Esophagus (tissue), 2 donors: ENCODE measurements around the gene ROR1. TPM values are rescaled to one million over a fixed set of nuclear protein-coding genes. Genes with fewer than 3 reads are reported as not detected.

Experiments
- H3K27ac ChIP-seq, 2 donors: one replicate each; pipeline ENCODE4 v1.5.1; 2013; ENCODE audit warnings: low read depth in 2 of 2, mild to moderate bottlenecking in 2 of 2, inconsistent platforms in 1 of 2, low read length in 1 of 2, moderate library complexity in 1 of 2
- H3K27me3 ChIP-seq, 2 donors: one replicate each; pipeline ENCODE4 v1.6.1; 2013; ENCODE audit warnings: low read length in 2 of 2, control low read depth in 1 of 2, mild to moderate bottlenecking in 1 of 2; ENCODE audit not compliant: insufficient read depth in 2 of 2, control insufficient read depth in 1 of 2
- H3K36me3 ChIP-seq, 2 donors: one replicate each; pipeline ENCODE4 v1.6.1; 2013; ENCODE audit warnings: low read length in 1 of 2; ENCODE audit not compliant: control insufficient read depth in 2 of 2, insufficient read depth in 2 of 2
- H3K4me1 ChIP-seq, 2 donors: one replicate each; pipeline ENCODE4 v1.6.1; 2013; ENCODE audit warnings: low read length in 1 of 2; ENCODE audit not compliant: control insufficient read depth in 2 of 2, insufficient read depth in 2 of 2
- H3K4me3 ChIP-seq, 2 donors: one replicate each; pipeline ENCODE4 v1.5.1; 2013; ENCODE audit warnings: low read length in 2 of 2, mild to moderate bottlenecking in 2 of 2, low read depth in 1 of 2, moderate library complexity in 1 of 2
- H3K9me3 ChIP-seq, 2 donors: one replicate each; pipeline ENCODE4 v1.6.1; 2013; ENCODE audit warnings: mild to moderate bottlenecking in 2 of 2, low read depth in 1 of 2, low read length in 1 of 2, moderate library complexity in 1 of 2; ENCODE audit not compliant: control insufficient read depth in 2 of 2, insufficient read depth in 1 of 2
- WGBS, 2 donors: extraction: QIAGEN DNeasy Blood & Tissue Kit; methylation state at CpG; one replicate each; pipeline ENCODE4 v1.1.7; 2013; 5-methylcytosine and 5-hydroxymethylcytosine counted together
- polyA plus RNA-seq, 2 donors: library from polyadenylated mRNA; stranded (reverse); fragments of 200-250 nt; gene quantifications; one replicate each; pipeline ENCODE4 v1.2.3, GENCODE V29; 2013
- donor health status: healthy with polysubstance abuse.
- donor health status: Bipolar disorder and iron deficiency.

Gene ROR1
- polyA plus RNA-seq, 2 donors = 1.1 to 1.9 TPM

- 84 to 93% methylated on average over 10 of the region's 10 CpGs for WGBS, 2 donors
Measured at GRCh38 chr1:64139877-64140276, 366.1 kb downstream of the ROR1 start.

DNA sequence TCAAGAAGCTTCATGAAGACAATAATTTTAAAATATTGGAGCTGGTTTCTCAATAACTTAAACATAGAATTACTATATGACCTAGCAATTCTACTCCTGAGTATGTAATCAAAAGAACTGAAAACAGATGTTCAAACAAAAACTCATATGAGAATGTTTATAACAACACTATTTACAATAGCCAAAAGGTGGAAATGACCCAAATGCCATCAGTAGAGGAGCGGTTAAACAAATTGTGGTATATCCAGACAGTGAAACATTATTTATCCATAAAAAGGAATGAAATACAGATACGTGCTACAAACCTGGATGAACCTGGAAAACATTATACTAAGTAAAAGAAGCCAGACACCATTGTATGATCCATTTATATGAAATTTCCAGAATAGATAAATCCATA is 366.8 kb downstream of the ROR1 start:
- Histone ChIP-seq H3K4me3 (no peak overlapping the region), H3K27ac (no peak overlapping the region), H3K9me3 (no peaks in the 10 kb centered on the region), H3K27me3 (no peaks in the 10 kb centered on the region), H3K36me3 (peaks cover 0 to 3% of the 10 kb centered on the region in 2 donors), H3K4me1 (no peaks in the 10 kb centered on the region)
- WGBS, 2 donors = 65 to 95% methylated on average over 2 of the region's 2 CpGs

More at GRCh38 chr1:64139877-64140276, 366.1 kb downstream of the ROR1 start:
- no peaks in the 10 kb centered on the region for H3K4me1 ChIP-seq
- H3K27ac ChIP-seq = no peak overlapping the region
- H3K4me3 ChIP-seq = no peak overlapping the region
- H3K36me3 ChIP-seq = peaks cover 0 to 3% of the 10 kb centered on the region in 2 donors
- no peaks in the 10 kb centered on the region for H3K27me3 ChIP-seq
- H3K9me3 ChIP-seq = no peaks in the 10 kb centered on the region

GRCh38 chr1:64147045-64147724 is 373.4 kb downstream of the ROR1 start:
- H3K9me3 ChIP-seq = no peaks in the 10 kb centered on the region
- H3K4me3 ChIP-seq = no peak overlapping the region
- 86 to 87% methylated on average over 5 of the region's 5 CpGs for WGBS, 2 donors
- peaks cover 0 to 3% of the 10 kb centered on the region in 2 donors for H3K36me3 ChIP-seq
- no peak overlapping the region for H3K27ac ChIP-seq
- no peaks in the 10 kb centered on the region for H3K4me1 ChIP-seq
- H3K27me3 ChIP-seq = no peaks in the 10 kb centered on the region

DNA sequence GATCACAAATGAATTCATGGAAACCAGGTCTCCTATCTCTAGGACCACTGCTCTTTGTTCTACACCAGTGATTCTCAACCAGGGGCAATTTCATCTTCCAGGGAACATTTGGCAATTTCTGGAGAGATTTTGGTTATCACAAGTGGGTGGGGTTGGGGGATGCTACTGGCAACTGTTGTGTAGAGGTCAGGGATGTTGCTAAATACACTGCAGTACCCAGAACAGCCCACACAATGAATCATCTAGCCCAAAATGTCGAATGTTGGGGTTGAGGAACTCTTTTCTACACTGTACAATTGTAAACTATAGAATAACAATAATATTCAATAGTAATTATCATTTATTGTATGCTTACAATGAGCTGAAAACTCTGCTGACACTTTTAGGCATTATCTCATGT is 373.9 kb downstream of the ROR1 start:
- H3K4me1 ChIP-seq = no peaks in the 10 kb centered on the region
- H3K4me3 ChIP-seq = no peak overlapping the region
- H3K27me3 ChIP-seq = no peaks in the 10 kb centered on the region
- peaks cover 0 to 2% of the 10 kb centered on the region in 2 donors for H3K36me3 ChIP-seq
- no peaks in the 10 kb centered on the region for H3K9me3 ChIP-seq
- no peak overlapping the region for H3K27ac ChIP-seq
- WGBS, 2 donors = 53 to 61% methylated on average over 1 of the region's 1 CpG

DNA sequence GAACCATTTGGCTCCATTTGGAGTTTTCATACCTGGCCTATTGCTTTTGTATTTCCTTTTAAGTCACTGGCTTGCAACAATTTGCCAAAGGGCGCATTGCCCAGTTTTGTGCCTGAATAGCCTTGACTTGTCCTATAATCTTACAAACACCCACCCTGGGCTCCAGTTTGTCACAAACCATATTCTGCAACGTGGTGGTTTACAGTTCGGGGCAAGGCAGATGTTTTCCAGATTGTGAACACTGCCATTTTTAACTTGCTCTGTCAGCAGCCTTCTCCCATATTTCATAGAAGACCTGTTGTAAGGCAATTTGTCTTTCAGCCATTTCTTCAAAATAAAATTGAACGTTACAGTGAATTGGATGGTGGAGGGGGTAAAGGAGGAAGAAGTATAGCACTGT is 376.4 kb downstream of the ROR1 start:
- no peaks in the 10 kb centered on the region for H3K27me3 ChIP-seq
- H3K4me3 ChIP-seq = no peak overlapping the region
- no peaks in the 10 kb centered on the region for H3K9me3 ChIP-seq
- no peaks in the 10 kb centered on the region for H3K4me1 ChIP-seq
- no peak overlapping the region for H3K27ac ChIP-seq
- H3K36me3 ChIP-seq = no peaks in the 10 kb centered on the region
- 63 to 65% methylated on average over 4 of the region's 4 CpGs for WGBS, 2 donors

DNA sequence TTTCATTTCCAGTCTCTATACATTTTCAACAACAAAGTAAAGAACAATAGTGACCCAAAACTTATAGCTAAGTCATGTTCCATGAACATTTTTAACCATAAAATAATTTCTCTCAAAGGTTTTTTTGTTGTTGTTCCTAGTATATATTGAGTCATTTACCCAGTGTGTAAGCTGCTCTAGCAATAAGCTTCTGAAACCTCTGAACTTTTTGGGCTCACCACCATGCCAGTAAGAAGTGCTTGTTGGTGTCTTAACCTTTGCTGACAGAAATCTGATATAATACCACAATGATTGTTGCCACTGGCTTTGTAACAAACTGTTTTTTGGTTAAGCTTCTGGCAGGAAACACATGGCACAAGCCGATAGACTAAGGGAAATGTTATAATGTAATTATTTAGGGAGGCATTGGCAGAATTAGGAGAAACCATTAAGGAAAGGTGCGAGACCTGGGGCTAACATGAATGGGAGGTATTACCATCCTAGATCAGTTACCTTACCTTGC is 377.0 kb downstream of the ROR1 start:
- Histone ChIP-seq H3K36me3 (no peaks in the 10 kb centered on the region), H3K27me3 (no peaks in the 10 kb centered on the region), H3K9me3 (no peaks in the 10 kb centered on the region), H3K27ac (no peak overlapping the region), H3K4me3 (no peak overlapping the region), H3K4me1 (no peaks in the 10 kb centered on the region)
- WGBS, 2 donors = 85 to 88% methylated on average over 2 of the region's 2 CpGs

DNA sequence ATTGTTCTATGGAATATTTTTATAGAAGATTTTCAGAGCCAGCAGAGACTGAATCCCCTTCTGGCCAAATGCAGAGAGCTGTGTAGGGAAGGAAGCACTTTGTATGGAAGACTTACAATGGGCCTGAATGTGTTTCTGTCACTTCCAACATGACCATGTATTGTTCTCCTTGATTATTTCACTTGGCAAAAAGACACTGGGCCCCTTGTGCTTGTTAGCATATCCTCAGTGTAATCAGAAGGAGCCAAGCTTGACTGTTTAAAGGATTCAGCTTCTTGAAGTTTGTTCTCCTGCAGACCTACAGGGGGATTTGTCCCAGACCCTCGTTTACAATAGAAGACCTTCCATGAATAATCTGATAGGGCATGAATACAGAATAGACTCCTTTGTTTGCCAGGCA is 381.5 kb downstream of the ROR1 start:
- Histone ChIP-seq H3K27ac (no peak overlapping the region), H3K4me1 (no peaks in the 10 kb centered on the region), H3K36me3 (no peaks in the 10 kb centered on the region), H3K4me3 (no peak overlapping the region), H3K9me3 (no peaks in the 10 kb centered on the region), H3K27me3 (no peaks in the 10 kb centered on the region)
- WGBS, 2 donors = 54 to 68% methylated on average over 1 of the region's 1 CpG

DNA sequence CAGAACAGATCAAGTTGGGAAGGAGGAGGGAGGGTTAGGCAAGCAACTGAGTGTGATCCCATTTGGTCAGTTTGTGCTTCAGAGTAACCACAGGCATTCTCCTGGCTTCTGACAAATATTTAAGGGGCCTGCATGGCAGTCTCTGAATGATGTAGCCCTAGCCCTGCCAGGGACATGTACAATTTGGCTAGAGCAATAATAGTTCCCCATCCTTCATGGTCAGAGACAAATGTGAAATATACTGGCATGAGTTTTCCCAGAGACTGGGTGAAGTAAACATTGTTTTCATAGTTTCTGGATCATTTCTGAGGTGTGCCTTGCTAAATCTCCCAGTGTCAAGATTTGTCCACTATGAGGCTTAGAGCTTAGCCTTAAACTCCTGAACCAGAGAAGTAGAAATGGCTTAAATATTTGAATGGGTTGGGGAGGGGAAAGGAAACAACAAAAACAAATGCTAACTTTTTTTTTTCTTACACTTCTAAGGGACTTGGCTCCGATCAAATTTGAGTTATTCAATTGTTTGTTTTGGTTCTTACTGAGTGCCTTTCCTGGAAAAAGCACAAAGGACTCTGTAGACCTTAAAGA is 387.6 kb downstream of the ROR1 start:
- no peaks in the 10 kb centered on the region for H3K9me3 ChIP-seq
- no peaks in the 10 kb centered on the region for H3K36me3 ChIP-seq
- no peaks in the 10 kb centered on the region for H3K4me1 ChIP-seq
- 14 to 44% methylated on average over 1 of the region's 1 CpG for WGBS, 2 donors
- H3K4me3 ChIP-seq = no peak overlapping the region
- H3K27me3 ChIP-seq = no peaks in the 10 kb centered on the region
- H3K27ac ChIP-seq = no peak overlapping the region

DNA sequence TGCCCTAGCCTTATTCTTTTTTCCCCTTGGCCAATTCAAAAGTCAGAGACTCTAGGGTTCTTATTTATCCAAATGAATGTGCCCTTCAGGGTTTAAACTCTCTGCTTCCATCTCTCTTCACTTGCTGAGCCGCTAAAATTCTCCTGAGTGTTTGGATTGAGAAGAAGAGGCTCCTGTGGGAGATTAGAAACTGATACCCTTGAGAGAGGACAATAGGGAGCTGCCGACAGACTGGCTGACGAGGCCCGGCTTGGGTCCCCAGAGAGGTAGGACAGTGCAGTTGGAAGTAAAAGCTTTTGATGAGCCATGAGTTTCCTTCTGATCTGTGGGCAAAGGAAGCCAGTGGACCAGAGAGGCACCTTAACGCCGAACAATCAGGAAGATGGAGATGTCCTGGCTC is 388.3 kb downstream of the ROR1 start:
- no peaks in the 10 kb centered on the region for H3K36me3 ChIP-seq
- H3K4me1 ChIP-seq = no peaks in the 10 kb centered on the region
- H3K27ac ChIP-seq = no peak overlapping the region
- H3K27me3 ChIP-seq = no peaks in the 10 kb centered on the region
- 81 to 82% methylated on average over 6 of the region's 6 CpGs for WGBS, 2 donors
- H3K9me3 ChIP-seq = no peaks in the 10 kb centered on the region
- no peak overlapping the region for H3K4me3 ChIP-seq

DNA sequence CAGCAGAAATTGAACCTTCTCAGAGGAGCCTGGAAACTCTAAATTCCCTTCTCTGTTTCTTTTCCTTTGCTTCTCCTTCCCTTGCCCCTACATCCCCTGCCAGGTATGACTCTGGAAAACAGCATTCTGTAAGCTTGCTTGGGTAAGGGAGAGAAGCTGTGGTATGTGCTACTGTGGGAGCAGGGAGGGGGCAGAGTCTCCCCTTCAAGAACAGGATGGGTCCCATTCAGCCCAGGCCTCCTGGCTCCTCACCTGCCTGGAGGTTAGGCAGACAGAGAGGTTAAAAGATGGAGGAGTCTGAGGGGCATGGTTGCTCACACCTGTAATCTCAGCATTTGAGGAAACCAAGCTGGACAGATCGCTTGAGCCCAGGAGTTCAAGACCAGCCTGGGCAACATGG is 389.0 kb downstream of the ROR1 start:
- Histone ChIP-seq H3K9me3 (no peaks in the 10 kb centered on the region), H3K27ac (no peak overlapping the region)
- 90 to 100% methylated on average over 1 of the region's 1 CpG for WGBS, 2 donors

More for the DNA sequence above, 389.0 kb downstream of the ROR1 start:
- H3K4me3 ChIP-seq = no peak overlapping the region
- no peaks in the 10 kb centered on the region for H3K4me1 ChIP-seq
- H3K27me3 ChIP-seq = no peaks in the 10 kb centered on the region
- H3K36me3 ChIP-seq = no peaks in the 10 kb centered on the region
